Keratinocyte (primary cell): ENCODE data around the gene LANCL3. TPM values are rescaled to one million over a fixed set of nuclear protein-coding genes. Genes with fewer than 3 reads are reported as not detected.

Experiments used
- DNase-seq: peaks from one replicate; pipeline ENCODE4 v3.0.0-alpha.2; 2011; ENCODE audit warnings: low read depth, missing footprints, low spot score
- FAIRE-seq: peaks from 2 replicates; lab custom pipeline; 2011; peaks lifted over from hg19 to GRCh38; lab: Jason Lieb, UNC
- H2AFZ ChIP-seq: 2 replicates; pipeline ENCODE4 v1.6.0; 2012; ENCODE audit warnings: low read length, control low read depth, inconsistent platforms; ENCODE audit not compliant: control insufficient read depth
- H3K27ac ChIP-seq: 2 replicates; pipeline ENCODE4 v1.5.1; 2011; ENCODE audit warnings: low read length; ENCODE audit not compliant: control insufficient read depth, insufficient read depth
- H3K27me3 ChIP-seq: 3 replicates; pipeline ENCODE4 v1.6.0; 2011; ENCODE audit warnings: low read length; ENCODE audit not compliant: control insufficient read depth, insufficient read depth; ENCODE audit errors: extremely low read depth
- H3K36me3 ChIP-seq, 2 experiments: 2 replicates in 1 of 2; 3 replicates in 1 of 2; pipeline ENCODE4 v1.5.1; 2011; ENCODE audit warnings: low read length in 2 of 2, mild to moderate bottlenecking in 1 of 2; ENCODE audit not compliant: control insufficient read depth in 2 of 2, insufficient read depth in 2 of 2; ENCODE audit errors: extremely low read depth in 1 of 2
- H3K4me1 ChIP-seq: 3 replicates; pipeline ENCODE4 v1.5.1; 2011; ENCODE audit warnings: low read length; ENCODE audit not compliant: control insufficient read depth, insufficient read depth; ENCODE audit errors: extremely low read depth
- H3K4me2 ChIP-seq: 3 replicates; pipeline ENCODE4 v1.6.0; 2011; ENCODE audit warnings: low read depth, low read length; ENCODE audit not compliant: control insufficient read depth, insufficient read depth; ENCODE audit errors: extremely low read depth
- H3K4me3 ChIP-seq, 3 experiments: fragments of 200-600 bp in 1 of 3; sonication (generic) in 1 of 3; 2 replicates in 2 of 3; 3 replicates in 1 of 3; pipeline ENCODE4 v1.5.1; 2011 to 2016; ENCODE audit warnings: low read length in 3 of 3, mild to moderate bottlenecking in 3 of 3, control low read depth in 2 of 3, inconsistent platforms in 1 of 3, low read depth in 1 of 3, mixed read lengths in 1 of 3, mixed run types in 1 of 3, moderate library complexity in 1 of 3; ENCODE audit not compliant: control insufficient read depth in 2 of 3, insufficient read depth in 2 of 3; ENCODE audit errors: extremely low read depth in 1 of 3
- H3K79me2 ChIP-seq: 2 replicates; pipeline ENCODE4 v1.6.0; 2012; ENCODE audit warnings: low read length; ENCODE audit not compliant: control insufficient read depth, insufficient read depth
- H3K9ac ChIP-seq: 3 replicates; pipeline ENCODE4 v1.6.0; 2011; ENCODE audit warnings: low read length; ENCODE audit not compliant: control insufficient read depth, insufficient read depth; ENCODE audit errors: extremely low read depth
- H3K9me1 ChIP-seq: 3 replicates; pipeline ENCODE4 v1.6.0; 2011; ENCODE audit warnings: low read length; ENCODE audit not compliant: control insufficient read depth, insufficient read depth; ENCODE audit errors: extremely low read depth
- H3K9me3 ChIP-seq: 2 replicates; pipeline ENCODE4 v1.5.1; 2012; ENCODE audit warnings: low read depth, low read length; ENCODE audit not compliant: control insufficient read depth
- H4K20me1 ChIP-seq: 3 replicates; pipeline ENCODE4 v1.6.0; 2011; ENCODE audit warnings: low read length; ENCODE audit not compliant: control insufficient read depth, insufficient read depth; ENCODE audit errors: extremely low read depth
- EZH2 ChIP-seq: IDR thresholded peaks from one replicate; pipeline ENCODE4 v1.6.1; 2012; ENCODE audit warnings: inconsistent platforms, mild to moderate bottlenecking, low read length, moderate library complexity
- dilution Hi-C: fragments of 300-500 bp; cut with MboI; formaldehyde crosslinking; loops from one replicate; pipeline ENCODE4 v1.7.0; 2020; ENCODE audit warnings: low sequenced_read_pairs; ENCODE audit not compliant: extremely low pct_ligation_motif_present
- polyA plus RNA-seq, 5 experiments: library from polyadenylated mRNA; depleted of rRNA in 3 of 5; stranded (reverse) in 3 of 5; stranded (forward) in 1 of 5; unstranded in 1 of 5; fragments of >200 nt; gene quantifications; 1 replicate in 1 of 5; 2 replicates in 3 of 5; 3 replicates in 1 of 5; pipeline versions ENCODE4 v1.2.1 to v1.2.3, GENCODE V29; 2011 to 2012; ENCODE audit warnings: missing spikeins in 2 of 5, low read depth in 1 of 5, low replicate concordance in 1 of 5
- TF ChIP-seq, protein P1 (sequence below), 3 experiments: IDR thresholded peaks in 1 of 3; conservative IDR thresholded peaks in 1 of 3; optimal IDR thresholded peaks in 1 of 3; 2 replicates in 2 of 3; 3 replicates in 1 of 3; pipeline versions ENCODE3 to v1.5.1; 2011; ENCODE audit warnings: low read length in 3 of 3, mild to moderate bottlenecking in 3 of 3, moderate library complexity in 2 of 3, control low read depth in 1 of 3, inconsistent platforms in 1 of 3; ENCODE audit not compliant: insufficient read depth in 2 of 3; ENCODE audit errors: extremely low read depth in 1 of 3

Gene LANCL3
- polyA plus RNA-seq, 1 donor (not counting 4 experiments of a cell fraction or from before 2014, with no cell fraction given) = 0.97 TPM

DNA sequence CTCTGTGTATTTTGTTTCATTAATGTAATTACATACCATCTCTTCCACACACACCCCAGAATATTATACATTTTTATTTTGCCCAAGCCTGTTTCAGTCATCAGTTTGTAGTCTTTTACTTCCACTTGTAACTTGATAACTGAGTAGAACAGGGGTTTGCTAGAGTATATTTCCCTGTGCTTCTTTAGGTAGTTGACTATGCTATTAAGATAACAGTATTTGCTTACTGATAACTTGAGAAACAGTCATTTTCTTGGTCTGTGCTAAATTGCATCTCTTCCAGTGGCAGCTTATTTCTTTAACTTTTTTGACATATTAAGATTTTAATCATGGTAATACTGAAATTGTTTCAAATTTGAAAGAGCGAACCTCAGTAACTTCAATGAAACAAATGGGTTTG lies 107.1 kb downstream of the LANCL3 start:
- Histone ChIP-seq H3K4me2 (no peak overlapping the region), H3K27ac (no peak overlapping the region), H3K36me3 (no peaks in the 10 kb centered on the region), H3K9ac (no peak overlapping the region), H3K4me1 (no peaks in the 10 kb centered on the region), H2AFZ (no peak overlapping the region), H3K27me3 (no peaks in the 10 kb centered on the region), H3K9me1 (no peaks in the 10 kb centered on the region), H4K20me1 (no peaks in the 10 kb centered on the region), H3K9me3 (no peaks in the 10 kb centered on the region), H3K4me3 (no peak overlapping the region), H3K79me2 (no peaks in the 10 kb centered on the region)
- FAIRE-seq (no peak), DNase-seq (no peak)
- TF ChIP-seq, protein P1, sequence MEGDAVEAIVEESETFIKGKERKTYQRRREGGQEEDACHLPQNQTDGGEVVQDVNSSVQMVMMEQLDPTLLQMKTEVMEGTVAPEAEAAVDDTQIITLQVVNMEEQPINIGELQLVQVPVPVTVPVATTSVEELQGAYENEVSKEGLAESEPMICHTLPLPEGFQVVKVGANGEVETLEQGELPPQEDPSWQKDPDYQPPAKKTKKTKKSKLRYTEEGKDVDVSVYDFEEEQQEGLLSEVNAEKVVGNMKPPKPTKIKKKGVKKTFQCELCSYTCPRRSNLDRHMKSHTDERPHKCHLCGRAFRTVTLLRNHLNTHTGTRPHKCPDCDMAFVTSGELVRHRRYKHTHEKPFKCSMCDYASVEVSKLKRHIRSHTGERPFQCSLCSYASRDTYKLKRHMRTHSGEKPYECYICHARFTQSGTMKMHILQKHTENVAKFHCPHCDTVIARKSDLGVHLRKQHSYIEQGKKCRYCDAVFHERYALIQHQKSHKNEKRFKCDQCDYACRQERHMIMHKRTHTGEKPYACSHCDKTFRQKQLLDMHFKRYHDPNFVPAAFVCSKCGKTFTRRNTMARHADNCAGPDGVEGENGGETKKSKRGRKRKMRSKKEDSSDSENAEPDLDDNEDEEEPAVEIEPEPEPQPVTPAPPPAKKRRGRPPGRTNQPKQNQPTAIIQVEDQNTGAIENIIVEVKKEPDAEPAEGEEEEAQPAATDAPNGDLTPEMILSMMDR (optimal IDR thresholded peaks at IDR 0.05 in 1 of 3, IDR thresholded peaks at IDR 0.05 in 1 of 3, conservative IDR thresholded peaks at IDR 0.05 in 1 of 3; ENCODE audit: extremely low read depth in 1 of 3, insufficient read depth in 2 of 3, low read length in 3 of 3) = no peak
- TF ChIP-seq EZH2 = no peak
- dilution Hi-C loops = no loop called here

DNA sequence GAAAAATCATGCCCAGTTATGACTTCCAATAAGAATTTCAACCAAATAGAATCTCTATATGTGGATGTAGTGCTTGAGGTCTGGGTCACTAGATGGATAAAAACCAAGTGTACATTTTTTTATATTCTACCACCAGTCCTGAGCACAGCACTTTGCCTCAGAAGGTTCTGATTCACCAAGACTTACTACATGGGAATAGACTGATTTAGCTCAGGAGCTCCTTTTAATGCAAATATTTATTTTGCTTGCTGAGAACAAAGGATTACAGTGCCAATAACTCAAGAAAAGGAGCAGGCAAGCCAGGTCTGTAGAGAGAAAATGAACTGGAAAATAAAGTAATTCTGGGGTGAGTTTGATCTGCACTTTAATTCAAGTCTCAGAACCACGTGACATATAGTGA lies 107.8 kb downstream of the LANCL3 start:
- H3K27me3 ChIP-seq = no peaks in the 10 kb centered on the region
- H3K4me2 ChIP-seq = no peak overlapping the region
- H3K4me3 ChIP-seq = no peak overlapping the region
- no peaks in the 10 kb centered on the region for H3K9me1 ChIP-seq
- H3K36me3 ChIP-seq = no peaks in the 10 kb centered on the region
- H3K27ac ChIP-seq = no peak overlapping the region
- no peak for DNase-seq
- no peaks in the 10 kb centered on the region for H3K4me1 ChIP-seq
- H3K79me2 ChIP-seq = no peaks in the 10 kb centered on the region
- H3K9ac ChIP-seq = no peak overlapping the region
- FAIRE-seq = no peak
- no peak overlapping the region for H2AFZ ChIP-seq
- H3K9me3 ChIP-seq = no peaks in the 10 kb centered on the region
- dilution Hi-C loops = no loop called here
- TF ChIP-seq, protein P1 (optimal IDR thresholded peaks at IDR 0.05 in 1 of 3, IDR thresholded peaks at IDR 0.05 in 1 of 3, conservative IDR thresholded peaks at IDR 0.05 in 1 of 3; ENCODE audit: extremely low read depth in 1 of 3, insufficient read depth in 2 of 3, low read length in 3 of 3) = no peak
- TF ChIP-seq EZH2 = no peak
- no peaks in the 10 kb centered on the region for H4K20me1 ChIP-seq
